ENCODE data around the gene TCF7L1.

TCF7L1 gene

DNA sequence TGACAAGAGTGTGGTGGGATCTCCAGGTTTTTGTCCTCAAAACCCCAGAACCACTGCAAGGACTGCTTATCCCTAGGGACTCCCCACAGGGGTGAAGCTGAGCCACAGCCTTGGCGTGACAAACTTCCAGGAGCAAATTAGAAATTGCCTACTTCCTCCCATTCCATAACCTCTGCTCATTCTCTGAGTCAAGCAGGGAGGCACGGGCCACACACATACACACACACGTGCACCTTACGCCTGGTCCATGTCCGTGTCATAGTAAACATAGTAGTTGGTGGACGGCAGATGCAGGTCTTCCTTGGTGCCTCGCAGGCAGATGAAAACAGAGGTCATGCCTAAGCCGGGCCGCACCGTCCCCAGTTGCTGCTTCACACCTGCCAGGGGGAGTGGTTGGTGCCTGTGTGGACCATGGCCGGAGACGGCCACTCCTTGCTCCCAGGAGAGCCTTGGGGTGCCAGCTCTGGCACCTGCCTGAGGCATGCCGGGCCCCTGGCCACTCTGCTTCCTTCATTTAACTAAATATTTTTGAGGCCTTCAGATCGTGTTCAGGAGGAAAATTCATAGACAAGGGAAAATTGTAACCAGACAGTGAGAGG is 211.3 kb downstream of the TCF7L1 start:
- no peak for DNase-seq (ENCODE audit: low read depth in 1 of 2, low spot score in 1 of 2)

DNA sequence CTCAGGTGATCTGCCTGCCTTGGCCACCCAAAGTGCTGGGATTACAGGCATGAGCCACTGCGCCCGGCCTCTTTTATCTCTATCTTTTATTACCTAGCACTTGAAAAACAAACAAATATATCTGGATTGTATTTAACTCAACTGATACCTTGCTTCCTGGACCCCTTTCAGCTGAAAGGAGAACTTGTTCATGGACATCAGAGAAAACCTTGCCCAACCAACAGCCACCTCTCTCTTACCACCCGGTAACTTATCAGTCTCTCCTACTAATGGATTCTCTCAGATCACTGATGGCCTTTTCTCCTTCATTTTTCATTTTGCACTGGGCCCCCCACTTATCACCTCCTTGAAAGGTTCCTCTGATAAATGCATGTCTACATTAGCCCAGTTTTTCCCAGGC is 214.4 kb downstream of the TCF7L1 start:
- DNase-seq (ENCODE audit: low read depth in 1 of 2, low spot score in 1 of 2): no peak

DNA sequence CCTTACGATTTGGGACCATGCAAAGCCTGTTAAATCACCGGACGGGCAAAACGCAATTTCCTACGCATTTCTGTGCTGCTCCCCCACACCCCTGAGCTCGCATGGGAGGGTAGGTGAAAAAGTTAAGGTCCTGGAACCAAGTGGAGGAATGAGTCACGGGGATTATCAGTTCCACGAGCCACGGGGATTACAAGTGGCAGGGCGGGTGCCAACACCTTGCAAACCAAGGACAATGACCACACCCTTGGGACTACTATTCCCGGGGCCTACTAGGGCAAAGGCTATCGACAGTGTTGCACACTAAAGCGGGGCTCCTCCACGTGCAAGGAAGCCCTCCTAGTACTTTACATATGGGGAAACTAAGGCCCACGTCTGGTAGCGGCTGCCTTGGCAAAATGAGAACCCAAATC is 220.7 kb downstream of the TCF7L1 start:
- no peak for DNase-seq (ENCODE audit: low read depth in 1 of 2, low spot score in 1 of 2)

DNA sequence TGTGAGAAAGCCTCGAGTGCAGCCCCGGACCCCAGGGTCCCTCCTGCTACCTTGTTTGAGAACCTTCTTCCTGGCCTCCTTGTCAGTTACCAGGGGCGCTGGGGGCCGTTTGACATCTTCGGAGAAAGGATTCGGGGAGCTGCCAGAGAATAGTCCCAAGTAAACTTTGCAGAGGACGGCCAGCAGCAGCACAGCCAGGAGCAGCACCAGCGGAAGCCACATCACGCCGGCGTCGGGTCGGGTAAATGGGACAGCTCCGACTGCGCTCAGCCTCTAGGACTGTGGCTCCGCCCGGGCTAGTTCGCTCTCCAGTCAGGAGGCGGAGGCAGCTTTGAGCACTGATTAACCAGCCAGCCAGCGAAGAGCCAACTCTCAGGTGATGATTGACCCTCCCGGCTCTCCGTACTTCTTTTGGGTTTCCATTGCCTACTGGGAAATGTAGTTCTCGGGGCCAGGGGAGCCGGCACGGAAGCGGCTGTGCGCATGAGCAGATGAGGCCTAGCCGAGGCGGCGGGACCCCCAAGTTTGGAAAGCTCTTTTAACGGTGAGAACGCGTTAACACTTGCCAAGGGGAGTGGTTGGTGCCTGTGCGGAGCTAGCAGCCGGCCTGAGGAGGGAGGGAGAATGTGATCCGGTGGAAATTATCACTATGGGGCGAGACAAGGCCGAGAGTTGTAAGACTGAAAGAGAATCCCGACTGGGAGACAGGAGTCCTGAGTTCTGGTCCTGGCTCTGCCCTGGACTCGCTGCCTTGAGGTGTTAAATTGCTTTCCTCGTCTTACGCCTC is 221.3 kb downstream of the TCF7L1 start, which contains the start of the genes ELMOD3 and RETSAT:
Gene ELMOD3, plus strand, starts transcription at position 484 of the 787 bp plus-strand sequence. CDS start 2,430 bp downstream, outside the sequence.
Gene RETSAT, minus strand, starts transcription at position 243 of the 787 bp plus-strand sequence. Its CDS starts 21 bp downstream, at position 222.
- peak; percentile 80 to 88 for DNase-seq (ENCODE audit: low read depth in 1 of 2, low spot score in 1 of 2)

DNA sequence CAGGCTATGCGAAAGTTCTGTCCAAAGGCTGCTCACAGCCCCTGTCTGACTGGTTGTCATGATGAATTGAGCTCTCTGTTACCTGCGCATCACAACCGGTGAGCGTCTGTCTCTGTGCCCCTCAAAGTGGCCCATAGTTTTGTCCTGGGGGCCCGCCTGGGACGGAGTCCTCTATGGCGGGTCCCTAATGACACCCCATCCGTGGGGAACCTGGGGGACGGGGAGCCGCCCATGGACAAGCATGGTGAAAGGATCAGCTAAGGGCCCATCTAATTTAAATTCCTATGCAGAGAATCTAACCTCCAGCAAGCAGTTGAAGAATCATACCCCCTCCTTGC is 221.8 kb downstream of the TCF7L1 start:
- no peak for DNase-seq (ENCODE audit: low read depth in 1 of 2, low spot score in 1 of 2)

DNA sequence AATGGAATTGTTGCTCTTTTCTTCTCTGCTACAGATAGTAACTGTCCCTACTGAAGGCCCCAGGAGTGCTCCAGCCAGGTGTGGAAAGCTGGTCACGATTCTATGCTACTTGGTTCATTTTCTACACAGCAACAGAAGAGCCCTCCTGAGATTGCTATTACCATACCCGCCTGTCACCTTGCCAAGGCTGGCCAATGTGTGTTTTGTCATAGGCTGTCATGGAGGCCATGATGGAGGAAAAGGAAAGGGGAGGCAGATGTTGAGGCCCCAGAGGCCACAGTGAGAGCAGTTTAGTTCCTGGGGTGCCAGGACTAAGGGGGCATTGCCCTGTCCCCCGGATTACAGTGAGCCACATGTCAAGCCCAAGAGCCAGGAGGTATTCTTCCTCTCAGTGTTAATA is 222.3 kb downstream of the TCF7L1 start:
- DNase-seq (ENCODE audit: low read depth in 1 of 2, low spot score in 1 of 2): no peak

DNA sequence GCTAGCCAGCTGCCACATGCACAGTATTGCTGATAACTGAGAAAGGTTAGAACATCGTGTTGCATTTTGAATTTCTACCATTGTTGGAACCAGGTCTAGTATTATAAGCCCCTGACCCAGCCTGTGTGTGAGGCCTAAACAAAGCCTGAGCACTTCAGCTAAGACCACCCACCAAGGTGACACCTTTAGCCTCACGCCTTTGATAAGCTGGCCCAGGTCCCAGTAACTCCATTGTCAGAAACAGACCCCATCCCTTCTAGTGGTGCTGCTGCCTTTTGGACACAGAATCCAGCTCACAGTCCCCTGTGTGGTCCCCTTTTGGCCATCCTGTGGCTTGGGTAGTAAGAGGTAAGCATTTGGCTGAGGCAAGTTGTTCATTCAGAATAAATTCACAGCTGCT is 223.0 kb downstream of the TCF7L1 start:
- no peak for DNase-seq (ENCODE audit: low read depth in 1 of 2, low spot score in 1 of 2)

DNA sequence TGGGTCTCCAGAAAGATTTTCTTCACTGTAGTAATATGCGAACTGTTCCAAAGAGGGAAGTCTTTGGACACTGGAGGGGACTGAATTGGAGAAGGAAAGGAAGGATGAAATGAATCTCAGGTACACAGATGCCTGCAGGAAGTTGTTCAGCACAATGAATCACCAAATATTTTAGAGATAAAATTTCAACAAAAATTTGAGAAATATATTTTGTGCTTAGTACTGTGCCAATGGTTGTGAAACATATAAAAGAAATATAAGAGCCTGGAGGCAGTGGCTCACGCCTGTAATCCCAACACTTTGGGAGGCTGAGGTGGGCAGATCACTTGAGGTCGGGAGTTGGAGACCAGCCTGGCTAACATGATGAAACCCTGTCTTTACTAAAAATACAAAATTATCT is 224.5 kb downstream of the TCF7L1 start:
- DNase-seq (ENCODE audit: low read depth in 1 of 2, low spot score in 1 of 2): no peak

Data from stimulated activated CD4-positive, alpha-beta T cell treated with anti-CD3 and anti-CD28 coated beads, Interleukin-15, amount 100 ng/mL, for 1 hour (primary cell).